Frontal cortex (tissue), 4 donors: Measurements from ENCODE around the gene NRDE2. TPM values are rescaled to one million over a fixed set of nuclear protein-coding genes. Genes with fewer than 3 reads are reported as not detected.

Source experiments
- DNase-seq, 2 donors: peaks; one replicate each; pipeline ENCODE4 v3.0.0; 2012; ENCODE audit warnings: low spot score in 2 of 2
- FAIRE-seq: peaks from 2 replicates; lab custom pipeline; 2012; peaks lifted over from hg19 to GRCh38; lab: Jason Lieb, UNC
- total RNA-seq: library from RNA; depleted of rRNA; stranded (reverse); fragments of >200 nt; gene quantifications from one replicate; pipeline ENCODE4 v1.2.3, GENCODE V29; 2014
- donor health status: control.
- donor health status: control.
- donor health status: control.

NRDE2 gene, protein sequence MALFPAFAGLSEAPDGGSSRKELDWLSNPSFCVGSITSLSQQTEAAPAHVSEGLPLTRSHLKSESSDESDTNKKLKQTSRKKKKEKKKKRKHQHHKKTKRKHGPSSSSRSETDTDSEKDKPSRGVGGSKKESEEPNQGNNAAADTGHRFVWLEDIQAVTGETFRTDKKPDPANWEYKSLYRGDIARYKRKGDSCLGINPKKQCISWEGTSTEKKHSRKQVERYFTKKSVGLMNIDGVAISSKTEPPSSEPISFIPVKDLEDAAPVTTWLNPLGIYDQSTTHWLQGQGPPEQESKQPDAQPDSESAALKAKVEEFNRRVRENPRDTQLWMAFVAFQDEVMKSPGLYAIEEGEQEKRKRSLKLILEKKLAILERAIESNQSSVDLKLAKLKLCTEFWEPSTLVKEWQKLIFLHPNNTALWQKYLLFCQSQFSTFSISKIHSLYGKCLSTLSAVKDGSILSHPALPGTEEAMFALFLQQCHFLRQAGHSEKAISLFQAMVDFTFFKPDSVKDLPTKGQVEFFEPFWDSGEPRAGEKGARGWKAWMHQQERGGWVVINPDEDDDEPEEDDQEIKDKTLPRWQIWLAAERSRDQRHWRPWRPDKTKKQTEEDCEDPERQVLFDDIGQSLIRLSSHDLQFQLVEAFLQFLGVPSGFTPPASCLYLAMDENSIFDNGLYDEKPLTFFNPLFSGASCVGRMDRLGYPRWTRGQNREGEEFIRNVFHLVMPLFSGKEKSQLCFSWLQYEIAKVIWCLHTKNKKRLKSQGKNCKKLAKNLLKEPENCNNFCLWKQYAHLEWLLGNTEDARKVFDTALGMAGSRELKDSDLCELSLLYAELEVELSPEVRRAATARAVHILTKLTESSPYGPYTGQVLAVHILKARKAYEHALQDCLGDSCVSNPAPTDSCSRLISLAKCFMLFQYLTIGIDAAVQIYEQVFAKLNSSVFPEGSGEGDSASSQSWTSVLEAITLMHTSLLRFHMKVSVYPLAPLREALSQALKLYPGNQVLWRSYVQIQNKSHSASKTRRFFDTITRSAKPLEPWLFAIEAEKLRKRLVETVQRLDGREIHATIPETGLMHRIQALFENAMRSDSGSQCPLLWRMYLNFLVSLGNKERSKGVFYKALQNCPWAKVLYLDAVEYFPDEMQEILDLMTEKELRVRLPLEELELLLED
- total RNA-seq: 13.9 TPM

DNA sequence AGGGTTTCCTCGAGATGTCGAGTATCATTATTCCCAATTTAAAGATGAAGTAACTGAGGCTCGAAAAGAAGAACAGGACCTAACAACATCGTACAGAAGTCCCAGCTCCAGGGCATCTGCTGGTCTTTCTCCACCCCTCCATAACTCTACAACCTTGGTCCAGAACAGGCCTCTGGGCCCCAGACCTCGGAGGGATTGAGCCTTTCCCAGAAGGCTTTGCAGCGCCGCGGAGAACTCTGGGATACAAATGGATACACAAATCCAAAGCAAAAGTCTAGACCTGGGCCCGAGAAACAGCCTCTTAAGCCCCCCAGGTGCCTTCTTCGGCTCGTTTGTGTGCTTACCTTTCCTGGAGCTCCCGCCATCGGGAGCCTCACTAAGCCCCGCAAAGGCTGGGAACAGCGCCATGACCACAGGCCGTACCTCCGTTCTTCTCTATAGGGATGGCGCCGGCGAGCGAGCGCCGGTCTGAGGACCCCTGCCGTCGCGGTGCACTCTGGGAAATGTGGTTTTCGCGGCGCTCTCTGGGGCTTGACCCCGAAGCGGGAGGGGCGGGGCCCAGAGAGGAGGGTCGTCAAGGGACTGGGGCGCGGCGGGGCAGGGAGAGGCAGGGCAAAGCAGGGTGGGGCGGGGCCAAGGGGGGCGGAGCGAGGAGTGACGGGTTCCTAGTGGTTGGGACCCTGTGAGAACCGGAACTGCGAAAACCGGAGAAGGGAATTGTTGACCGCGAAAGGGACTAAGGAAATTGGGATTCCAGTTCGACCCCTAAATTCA is at the start of gene NRDE2:
Gene NRDE2 (minus strand): TSS at position 445 of the 774 bp plus-strand sequence. CDS start 37 bp downstream, at position 408.
- peak; percentile 81 to 92 for DNase-seq
- FAIRE-seq: no peak

DNA sequence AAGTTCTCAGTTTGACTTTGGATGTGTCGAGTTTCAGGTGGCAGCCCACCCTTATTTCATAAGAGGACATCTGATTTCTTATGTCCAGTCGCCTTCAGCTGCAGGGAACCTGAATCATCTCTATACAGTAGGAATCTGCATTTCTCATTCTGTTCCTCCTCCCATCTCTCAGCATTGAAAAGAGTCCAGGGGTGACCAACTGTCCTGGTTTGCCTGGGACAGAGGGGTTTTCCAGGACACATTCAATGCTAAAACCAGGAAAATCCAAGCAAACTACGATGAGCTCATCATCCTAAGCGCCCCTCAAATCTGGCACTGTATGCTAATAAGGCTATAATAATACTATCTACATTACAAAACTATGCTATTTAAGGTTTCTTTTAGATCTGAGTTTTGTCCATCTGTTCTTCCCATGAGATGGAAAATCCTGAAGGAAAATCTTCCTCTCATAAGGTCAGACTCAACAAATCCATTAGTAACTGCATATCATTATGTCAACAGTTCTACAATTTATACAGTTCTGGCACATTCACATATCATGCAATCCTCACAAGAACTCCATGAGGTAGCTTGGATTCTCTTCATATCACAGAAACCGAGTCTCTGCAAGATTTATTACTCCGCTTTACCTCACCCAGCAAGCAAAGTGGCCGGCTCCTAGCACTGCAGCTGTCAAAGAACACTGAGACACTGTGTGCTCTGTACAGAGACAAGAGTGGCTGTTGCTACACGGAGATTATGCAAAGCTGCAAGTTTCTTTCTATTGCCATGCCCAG is 49.5 kb upstream of the NRDE2 start:
- DNase-seq (no peak), FAIRE-seq (no peak)

DNA sequence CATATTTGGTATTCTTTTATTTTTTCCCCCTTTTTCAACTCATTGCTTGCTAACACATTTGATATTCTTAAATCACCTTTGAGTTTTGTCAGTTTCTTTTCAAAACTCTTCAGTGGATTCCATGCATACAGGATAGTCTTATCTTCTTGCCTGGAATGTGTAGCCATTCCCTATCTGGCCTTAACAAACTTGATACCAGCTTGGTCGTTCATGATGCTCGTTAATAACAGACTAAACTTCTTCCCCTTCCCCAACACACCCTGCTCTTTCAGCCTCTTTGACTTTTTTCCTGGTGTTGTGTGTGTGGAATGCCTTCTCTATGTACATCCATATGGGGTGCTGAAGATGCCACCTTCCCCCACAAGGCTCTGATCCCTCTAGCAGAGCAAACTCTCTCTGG is 47.4 kb upstream of the NRDE2 start:
- no peak for DNase-seq
- FAIRE-seq: no peak

DNA sequence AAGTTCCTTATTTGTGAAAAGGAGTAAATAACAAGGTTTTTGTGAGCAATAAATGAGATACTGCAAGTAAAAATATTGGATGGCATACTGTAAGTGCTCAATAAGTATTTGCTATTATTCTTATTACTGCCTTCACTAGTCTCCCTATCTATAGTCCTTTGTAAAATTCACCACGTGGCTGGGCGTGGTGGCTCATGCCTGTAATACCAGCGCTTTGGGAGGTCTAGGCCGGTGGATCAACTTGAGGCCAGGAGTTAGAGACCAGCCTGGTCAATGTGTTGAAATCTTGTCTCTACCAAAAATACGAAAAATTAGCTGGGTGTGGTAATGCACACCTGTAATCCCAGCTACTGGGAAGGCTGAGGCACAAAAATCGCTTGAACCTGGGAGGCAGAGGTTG is 46.5 kb upstream of the NRDE2 start:
- no peak for DNase-seq
- no peak for FAIRE-seq

DNA sequence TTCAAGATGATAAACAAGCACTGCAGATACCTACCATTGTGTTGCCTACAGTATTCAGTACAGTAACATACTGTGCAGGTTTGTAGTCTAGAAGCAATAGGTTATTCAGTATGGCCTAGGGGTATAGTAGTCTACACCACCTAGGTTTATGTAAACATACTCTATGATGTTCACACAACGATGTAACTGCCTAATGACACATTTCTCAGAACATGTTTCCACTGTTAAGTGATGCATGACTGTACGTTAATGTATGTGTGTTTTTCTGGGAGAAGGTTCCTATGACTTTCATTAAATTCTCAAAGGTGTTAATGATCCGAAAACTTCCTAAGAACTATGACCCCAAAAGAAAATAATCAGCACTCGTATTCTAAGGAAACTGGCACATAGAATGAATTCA is 44.2 kb upstream of the NRDE2 start:
- no peak for FAIRE-seq
- no peak for DNase-seq

DNA sequence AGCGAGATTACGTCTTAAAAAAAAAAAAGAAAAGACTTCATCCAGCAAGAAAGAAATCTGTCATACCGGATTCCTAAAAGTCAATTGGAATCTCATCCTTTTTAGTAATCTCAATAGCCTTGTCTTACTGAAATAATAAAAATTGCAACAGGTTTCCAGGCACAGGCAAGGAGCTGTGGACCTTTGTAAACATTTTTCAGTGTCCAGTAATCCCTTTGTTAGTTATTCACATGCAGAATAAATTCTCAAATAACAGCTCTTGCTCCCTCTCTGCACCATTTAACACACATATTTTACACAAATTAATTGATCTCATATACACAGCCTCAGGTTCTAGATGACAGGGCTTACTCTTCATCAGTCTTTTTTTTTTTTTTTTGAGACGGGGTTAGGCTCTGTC is 43.1 kb upstream of the NRDE2 start:
- FAIRE-seq: no peak

DNA sequence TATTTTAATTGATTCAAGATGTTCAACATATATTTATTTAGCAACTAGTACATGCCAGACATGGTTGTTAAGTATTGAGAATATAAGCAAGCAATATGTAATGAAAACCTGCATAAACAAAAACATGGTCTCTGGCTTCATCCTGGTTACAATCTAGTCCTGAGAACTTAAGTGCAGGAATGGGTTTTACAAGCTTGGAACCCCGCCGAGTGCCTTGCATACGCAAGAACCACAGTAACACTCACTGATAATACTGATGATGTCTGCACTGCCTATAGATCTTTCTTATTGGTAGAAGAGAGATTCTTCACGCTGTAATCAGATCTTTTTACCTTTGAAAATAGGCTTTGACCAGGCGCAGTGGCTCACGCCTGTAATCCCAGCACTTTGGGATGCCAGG is 42.1 kb upstream of the NRDE2 start:
- FAIRE-seq: no peak
- no peak for DNase-seq

More for the DNA sequence above, 43.1 kb upstream of the NRDE2 start:
- DNase-seq: no peak

DNA sequence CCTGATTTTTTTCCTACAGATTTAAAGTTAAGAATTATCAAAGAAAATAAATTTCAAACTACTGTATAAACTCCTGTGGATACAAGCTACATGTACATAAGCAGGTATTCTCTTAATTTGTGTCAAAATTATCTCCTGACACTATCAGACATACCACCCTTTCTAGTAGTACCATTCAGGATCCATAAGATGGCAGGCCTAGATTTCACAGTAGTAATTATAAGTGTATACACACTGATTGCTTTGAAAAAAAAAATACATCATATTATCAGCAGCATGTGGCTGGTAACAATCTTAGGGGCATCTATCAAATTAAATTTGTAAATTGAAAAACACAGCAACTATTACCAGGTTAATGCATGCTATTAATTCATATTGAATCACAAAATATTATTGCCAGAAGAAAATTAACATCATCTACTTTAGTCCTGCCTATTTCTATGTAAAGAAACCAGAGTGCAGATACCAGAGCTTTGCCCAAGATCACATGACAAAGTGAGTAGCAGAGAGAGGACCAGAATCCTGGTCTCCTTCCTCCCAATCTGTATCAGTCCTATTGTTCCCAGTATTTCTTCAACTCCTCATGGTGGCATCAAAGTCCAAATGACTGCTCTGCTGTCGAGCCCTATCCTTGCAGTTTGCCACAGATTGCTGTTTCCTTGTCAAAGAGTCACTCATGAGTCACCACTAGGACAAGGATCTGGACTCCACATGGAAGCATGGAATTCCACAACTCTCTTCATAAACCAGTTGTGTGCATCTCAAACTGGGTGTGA is 37.4 kb upstream of the NRDE2 start:
- no peak for DNase-seq
- peak; percentile 53 for FAIRE-seq

DNA sequence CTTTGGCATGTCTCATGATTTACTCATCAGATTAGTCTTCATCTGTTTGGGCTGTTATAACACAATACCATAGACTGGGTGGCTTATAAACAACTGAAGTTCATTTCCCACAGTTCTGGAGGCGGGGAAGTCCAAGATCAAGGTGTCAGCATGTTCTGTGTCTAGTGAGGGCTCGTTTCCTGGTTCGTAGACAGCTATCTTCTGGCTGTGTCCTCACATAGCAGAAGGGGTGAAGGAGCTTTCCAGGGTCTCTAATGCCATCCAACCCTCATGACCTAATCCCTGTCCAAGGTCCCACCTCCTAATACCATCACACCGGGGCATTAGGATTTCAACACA is 30.8 kb upstream of the NRDE2 start:
- no peak for FAIRE-seq
- DNase-seq: no peak

DNA sequence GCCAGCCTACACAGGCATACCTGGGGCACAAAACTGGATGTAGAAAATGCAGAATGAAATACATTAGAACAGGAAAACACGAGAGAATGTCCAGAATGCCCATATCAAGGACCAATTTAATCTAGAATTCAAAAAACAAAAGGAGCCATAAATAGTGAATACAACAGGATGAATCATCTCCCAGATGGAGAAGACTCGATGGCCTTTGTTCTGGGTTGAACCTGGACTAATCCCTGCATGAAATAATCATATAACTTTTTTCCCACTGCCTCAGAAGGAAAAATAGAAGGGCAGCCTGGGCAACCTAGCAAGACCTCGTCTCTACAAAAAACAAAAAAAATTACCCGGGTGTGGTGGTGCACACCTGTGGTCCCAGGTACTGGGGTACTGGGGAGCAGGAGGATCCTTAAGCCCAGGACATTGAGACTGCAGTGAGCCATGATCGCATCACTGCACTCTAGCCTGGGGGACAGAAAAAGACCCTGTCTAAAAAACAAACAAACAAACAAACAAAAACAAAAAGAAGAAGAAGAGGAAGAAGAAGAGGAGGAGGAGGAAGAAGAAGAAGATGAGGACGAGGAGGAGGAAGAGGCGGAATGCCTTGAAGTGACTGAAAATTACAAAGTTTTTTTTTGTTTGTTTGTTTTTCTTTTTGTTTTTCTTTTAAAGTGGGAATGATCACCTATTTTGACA is 30.3 kb upstream of the NRDE2 start:
- no peak for FAIRE-seq
- no peak for DNase-seq

DNA sequence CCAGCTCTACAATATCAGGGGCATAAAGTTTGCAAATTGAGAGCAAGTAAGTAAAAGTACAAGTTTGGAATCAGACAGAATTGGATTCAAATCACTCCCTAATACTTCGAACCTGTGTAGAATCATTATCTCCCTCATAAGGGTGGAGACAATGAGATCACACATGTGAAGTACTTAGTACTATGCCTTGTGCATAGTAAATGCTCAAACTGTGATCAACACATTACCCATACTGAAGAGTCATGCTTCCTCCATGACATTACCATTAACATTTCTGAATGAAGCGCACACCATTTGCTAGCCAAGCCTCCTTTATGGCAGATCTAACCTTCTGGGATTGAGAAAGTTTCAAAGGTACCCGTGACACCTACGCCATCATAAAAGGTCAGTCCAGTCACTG is 26.6 kb upstream of the NRDE2 start:
- FAIRE-seq (no peak), DNase-seq (no peak)

DNA sequence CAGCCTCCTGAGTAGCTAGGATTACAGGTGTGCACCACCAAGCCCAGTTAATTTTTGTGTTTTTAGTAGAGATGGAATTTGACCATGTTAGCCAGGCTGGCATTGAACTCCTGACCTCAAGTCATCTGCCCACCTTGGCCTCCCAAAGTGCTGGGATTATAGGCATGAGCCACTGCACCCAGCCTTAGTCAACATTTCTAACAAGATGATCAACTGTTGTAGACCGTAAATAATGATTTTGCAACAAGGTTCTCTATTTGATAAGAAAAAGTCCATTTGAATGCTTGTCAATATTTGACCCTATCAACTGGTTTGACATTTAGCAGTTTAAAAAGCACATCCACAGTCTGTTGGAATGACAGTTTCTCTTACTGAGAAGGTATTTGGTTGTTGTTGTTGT is 25.2 kb upstream of the NRDE2 start:
- FAIRE-seq (no peak), DNase-seq (no peak)

DNA sequence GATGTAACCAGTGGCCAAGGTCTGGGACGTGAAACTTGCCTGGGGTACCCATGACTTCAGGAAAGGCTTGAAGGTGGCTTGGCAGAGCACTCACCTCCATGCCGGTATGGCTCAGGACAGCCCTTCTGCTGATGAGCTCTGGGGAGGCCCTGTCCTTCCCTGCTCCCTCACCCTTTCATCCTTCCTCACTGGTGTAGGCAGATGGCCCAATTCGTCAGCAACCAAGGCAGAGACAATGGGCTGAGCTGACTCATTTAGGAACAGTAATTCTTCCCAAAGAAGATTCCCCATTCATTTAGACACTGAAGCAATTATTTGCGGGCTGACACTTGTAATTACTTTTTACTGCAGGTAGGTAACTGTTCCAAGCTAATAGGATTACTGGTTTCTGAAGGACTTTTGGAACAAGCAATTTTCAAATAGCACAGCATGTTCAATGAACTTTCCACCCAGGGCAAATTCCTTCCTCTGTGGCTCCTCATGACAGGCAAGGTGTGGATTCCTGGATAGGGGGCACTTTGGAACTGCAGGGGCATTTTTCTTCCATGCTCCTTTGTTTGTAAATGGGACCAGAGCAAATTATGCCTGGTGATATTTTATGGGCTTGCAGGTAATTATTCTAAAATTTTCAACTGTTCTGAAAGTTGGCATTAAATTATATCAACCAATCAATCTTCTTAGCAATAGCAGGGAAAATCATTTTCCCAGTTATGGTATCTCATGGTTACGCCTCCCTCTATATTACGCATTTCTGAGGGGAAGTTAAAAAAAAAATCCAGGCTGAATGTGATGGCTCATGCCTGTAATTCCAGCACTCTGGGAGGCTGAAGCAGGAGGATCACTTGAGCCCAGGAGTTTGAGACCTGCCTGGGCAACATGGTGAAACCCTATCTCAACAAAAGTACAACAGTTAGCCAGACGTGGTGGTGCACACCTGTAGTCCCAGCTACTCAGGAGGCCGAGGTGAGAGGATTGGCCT is 24.1 kb upstream of the NRDE2 start:
- no peak for DNase-seq
- FAIRE-seq: no peak

DNA sequence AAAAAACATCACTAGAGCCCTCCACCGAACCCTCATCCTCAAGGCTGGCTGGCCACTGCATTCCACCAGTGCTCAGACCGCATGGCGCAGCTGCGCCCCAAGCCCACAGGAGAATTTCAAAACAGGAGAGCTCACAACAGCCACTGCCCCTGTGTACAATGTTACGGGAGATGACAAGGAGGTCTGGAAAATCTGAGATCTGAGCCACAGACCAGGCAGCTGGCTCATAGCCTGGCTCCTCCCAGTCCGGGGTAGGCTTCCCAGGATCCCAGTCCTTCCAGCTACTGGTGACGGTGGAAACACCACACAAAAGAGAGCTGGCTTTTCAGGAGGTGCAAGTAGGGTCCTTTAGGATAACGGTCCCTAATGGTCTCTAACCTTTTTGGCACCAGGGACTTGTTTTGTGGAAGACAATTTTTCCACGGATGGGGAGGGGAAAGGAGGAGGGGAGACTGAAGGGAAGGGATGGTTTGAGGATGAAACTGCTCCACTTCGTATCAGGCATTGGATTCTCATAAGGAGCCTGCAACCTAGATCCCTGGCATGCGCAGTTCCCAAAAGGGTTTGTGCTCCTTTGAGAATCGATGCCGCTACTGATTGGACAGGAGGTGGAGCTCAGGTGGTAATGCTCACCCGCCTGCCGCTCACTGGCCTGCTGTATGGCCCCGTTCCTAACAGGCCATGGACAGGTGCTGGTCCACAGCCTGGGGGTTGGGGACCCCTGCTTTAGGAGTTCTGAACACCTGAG is 23.0 kb upstream of the NRDE2 start:
- DNase-seq: no peak
- no peak for FAIRE-seq

DNA sequence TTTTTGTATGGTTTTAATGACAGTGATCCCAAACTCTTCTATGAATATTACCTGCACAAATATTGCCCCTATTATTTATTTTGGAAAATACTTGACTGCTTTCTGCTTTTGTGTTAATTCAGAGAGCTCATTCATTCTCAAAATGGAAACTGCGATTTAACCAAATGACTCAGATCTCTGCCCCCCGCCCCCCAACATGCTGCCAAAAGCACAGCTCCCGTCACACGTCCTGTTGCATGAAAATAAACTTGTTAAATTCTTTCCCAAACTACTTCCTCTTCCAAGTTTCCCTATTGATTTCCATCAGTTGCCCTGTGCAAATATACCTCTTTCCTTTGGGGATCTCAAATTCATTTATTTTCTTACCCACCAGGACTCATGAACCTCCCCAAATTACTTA is 18.0 kb upstream of the NRDE2 start:
- DNase-seq: no peak
- FAIRE-seq: no peak

DNA sequence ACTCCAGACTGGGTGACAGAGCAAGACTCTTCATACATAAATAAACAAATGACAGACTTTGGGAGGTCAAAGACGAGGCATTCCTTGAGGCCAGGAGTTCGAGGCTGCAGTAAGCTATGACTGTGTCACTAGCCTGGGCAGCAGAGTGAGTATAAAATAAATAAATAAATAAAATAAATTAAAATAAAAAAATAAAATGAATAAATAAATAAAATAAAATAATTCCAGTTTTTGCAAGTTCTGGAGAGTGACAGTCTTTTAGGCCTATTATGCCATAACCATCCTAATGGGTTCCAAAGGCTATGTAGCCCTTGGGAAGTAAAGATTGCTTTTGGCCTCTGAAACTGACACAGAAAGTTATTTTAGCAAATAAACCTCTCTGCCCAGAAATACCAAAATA is 16.5 kb upstream of the NRDE2 start:
- no peak for FAIRE-seq
- no peak for DNase-seq
